ENCODE measurements around the gene SNORC.
"Not testable (repeated sequence)": the region's sequence is repeated elsewhere in the genome, so short reads cannot be mapped to it uniquely, and the experiment has no call there.

SNORC gene

GRCh38 chr2:232903989-232904388, 33.9 kb downstream of the SNORC start:
- no peak for TF ChIP-seq CTCF (conservative IDR thresholded peaks at IDR 0.05; ENCODE audit: low read depth, low read length)
- no peak overlapping the region for H3K4me3 ChIP-seq (ENCODE audit: low read length)
- DNase-seq (ENCODE audit: low read depth) = no peak

GRCh38 chr2:232906867-232907717, 37.0 kb downstream of the SNORC start:
- not testable (repeated sequence) for H3K4me3 ChIP-seq (ENCODE audit: low read length); DNase-seq (ENCODE audit: low read depth)

- H3K4me3 ChIP-seq (ENCODE audit: low read length); DNase-seq (ENCODE audit: low read depth): not testable (repeated sequence)
Measured at GRCh38 chr2:232907718-232908085, 37.6 kb downstream of the SNORC start.

GRCh38 chr2:232908695-232909094, 38.6 kb downstream of the SNORC start:
- DNase-seq (ENCODE audit: low read depth) = no peak
- no peak overlapping the region for H3K4me3 ChIP-seq (ENCODE audit: low read length)
- TF ChIP-seq CTCF (conservative IDR thresholded peaks at IDR 0.05; ENCODE audit: low read depth, low read length) = no peak

- H3K4me3 ChIP-seq (ENCODE audit: low read length) = no peak overlapping the region
- DNase-seq (ENCODE audit: low read depth) = no peak
- TF ChIP-seq CTCF (conservative IDR thresholded peaks at IDR 0.05; ENCODE audit: low read depth, low read length) = no peak
Measured at GRCh38 chr2:232910376-232910775, 40.3 kb downstream of the SNORC start.

- no peak overlapping the region for H3K4me3 ChIP-seq (ENCODE audit: low read length)
- DNase-seq (ENCODE audit: low read depth) = no peak
- TF ChIP-seq CTCF (conservative IDR thresholded peaks at IDR 0.05; ENCODE audit: low read depth, low read length) = no peak
Measured at GRCh38 chr2:232911712-232912277, 41.7 kb downstream of the SNORC start.

- TF ChIP-seq CTCF (conservative IDR thresholded peaks at IDR 0.05; ENCODE audit: low read depth, low read length) = no peak
- DNase-seq (ENCODE audit: low read depth) = no peak
- no peak overlapping the region for H3K4me3 ChIP-seq (ENCODE audit: low read length)
Measured at GRCh38 chr2:232913903-232914302, 43.8 kb downstream of the SNORC start.

GRCh38 chr2:232919141-232919540, 49.1 kb downstream of the SNORC start:
- no peak for DNase-seq (ENCODE audit: low read depth)
- no peak for TF ChIP-seq CTCF (conservative IDR thresholded peaks at IDR 0.05; ENCODE audit: low read depth, low read length)
- H3K4me3 ChIP-seq (ENCODE audit: low read length) = no peak overlapping the region

Data from retinal pigment epithelial cell (primary cell).